HG03378 (cell line): ENCODE data around the gene DKK3.

ENCODE experiments used
- ATAC-seq: cut with Tn5 transposase; IDR thresholded peaks from one replicate; pipeline ENCODE4 v1.9.1; 2021; ENCODE audit warnings: mild to moderate bottlenecking, moderate library complexity; ENCODE audit not compliant: unreplicated experiment

Gene DKK3

DNA sequence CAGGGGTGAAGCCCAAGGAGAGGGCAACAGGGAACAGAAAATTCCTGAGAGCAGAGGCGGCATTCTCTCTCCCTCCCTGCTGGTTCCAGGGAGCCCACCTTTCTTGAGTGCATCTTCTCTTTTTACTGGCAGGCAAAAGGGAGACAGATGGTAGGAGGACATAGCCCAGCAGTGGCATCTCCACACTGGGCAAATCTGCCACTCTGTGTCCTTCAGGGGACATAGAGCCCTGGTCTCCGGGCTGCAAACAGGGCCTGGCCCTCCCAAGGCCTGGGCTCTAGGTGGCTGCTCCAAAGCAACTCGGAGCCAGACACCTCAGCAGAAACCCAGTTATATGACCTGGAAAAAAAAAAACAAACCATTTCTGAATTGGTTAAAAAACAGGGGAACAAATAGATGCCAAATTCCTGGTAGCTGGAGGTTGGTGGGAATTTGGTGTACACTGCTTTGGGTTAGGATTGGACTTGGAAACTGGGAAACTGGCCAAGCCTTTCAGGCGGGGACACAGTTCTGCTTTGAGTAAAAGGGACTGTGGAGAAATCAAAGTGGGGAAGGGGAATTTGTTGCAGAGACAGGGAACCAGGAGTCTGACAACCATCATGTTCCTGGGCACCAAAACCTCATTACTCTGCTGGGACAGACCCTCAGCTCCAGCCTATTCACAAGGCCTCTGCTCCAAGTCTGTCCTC lies 23.6 kb upstream of the DKK3 start:
- ATAC-seq = no peak

DNA sequence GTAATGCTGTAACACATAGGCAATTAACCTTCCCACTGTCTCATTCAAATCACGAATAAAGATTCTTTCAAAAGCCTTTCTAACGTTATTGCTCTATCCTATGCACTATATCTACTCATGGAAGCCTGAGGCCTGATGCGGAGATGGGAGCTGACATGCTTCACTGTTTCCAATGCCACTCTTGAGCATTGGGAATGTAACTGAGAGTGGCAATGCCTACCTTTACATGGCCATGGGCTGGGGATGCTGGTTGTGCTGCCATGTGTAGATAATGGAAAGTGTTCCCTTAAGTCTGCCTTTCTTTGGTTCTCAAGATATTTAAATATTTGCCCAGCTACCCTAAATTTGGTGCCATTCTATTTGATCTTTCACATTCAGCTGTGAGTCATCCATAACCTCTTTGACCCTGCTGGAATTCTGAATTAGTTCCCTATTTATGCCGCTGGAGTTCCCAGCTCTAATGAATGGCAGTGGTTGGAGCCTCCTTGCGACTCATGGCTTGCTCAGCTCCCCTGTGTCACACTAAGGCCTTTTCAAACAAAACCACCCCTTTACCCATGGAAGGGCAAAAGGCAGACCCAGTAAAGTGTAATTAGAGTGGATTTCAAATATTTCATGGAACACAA lies 21.4 kb upstream of the DKK3 start:
- no peak for ATAC-seq

DNA sequence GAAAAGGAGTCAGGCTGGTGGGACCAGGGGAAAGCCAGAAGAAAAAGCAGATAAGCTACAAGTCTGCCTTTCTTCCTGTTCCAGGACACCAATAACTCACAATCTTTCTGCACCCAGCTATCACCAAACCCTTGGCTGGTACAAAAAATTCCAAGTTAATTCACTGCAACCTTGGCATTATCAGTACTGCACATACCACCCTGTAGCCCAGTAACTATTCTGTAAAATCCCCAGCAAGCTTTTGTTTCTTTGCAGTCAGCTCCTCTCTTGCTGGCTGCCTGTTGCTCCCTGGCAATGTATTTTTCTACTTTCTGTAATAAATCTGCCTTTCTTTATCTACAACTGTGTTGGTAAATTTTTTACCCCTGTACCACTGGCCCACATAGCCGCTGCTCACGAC lies 20.7 kb upstream of the DKK3 start:
- ATAC-seq = no peak

DNA sequence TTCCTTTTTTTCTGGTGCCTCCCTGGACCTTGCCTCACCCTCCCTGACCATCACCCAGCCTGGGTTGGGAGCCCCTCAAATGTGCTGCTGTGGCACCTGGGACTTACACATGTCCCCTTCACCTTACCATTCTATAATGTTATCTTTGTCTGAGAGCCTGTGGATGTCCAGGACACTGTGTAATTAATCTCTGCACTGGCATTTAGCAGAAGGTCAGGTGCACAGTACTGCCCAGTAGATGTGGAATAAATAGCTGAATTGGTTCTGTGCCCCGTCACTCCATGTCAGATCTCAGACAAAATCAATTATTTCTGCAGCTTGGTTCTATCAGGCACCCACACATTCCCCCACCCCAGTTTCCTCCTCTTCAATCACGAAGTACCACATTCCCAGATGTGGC lies 19.9 kb upstream of the DKK3 start:
- no peak for ATAC-seq

DNA sequence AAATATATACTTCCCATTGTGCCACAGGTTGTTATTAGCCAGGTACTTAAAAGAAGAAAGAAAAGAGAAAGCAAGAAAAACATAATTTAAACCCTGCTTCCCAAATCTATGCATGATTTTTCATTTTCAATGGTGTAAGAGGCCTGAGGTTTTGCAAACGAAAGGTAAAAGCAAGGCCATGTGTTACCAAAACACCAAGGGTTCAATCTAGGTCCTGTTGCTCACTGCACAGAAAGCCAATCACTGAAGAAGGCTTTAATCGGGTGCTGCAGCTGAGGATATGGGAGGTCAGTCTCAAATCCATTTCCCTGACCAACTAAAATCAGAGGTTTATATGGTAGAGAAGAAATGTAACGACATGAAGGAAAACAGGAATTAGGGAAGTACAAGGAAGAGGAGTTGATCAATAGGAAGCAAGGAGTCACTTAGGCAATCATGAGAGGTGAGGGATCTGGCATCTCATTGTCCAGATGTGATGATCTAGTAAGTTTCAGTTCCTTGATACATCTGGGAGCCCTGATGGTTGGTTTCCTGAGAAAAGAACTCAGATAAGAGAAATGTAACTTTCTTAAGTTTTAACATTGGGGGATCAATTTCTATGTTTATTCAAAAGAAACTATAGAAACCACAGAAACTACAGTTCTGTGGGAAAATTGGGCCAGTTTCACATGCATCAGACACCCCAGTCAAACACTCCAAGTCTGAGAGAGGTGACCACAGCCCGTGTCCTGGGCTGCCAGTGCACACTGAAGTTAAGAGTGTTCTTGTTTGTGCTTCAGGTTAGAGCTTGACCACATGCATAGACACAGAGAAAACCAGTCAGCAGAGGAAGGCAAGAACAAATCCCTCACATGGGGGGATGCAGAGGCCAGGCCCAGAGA lies 18.1 kb upstream of the DKK3 start:
- ATAC-seq = no peak

DNA sequence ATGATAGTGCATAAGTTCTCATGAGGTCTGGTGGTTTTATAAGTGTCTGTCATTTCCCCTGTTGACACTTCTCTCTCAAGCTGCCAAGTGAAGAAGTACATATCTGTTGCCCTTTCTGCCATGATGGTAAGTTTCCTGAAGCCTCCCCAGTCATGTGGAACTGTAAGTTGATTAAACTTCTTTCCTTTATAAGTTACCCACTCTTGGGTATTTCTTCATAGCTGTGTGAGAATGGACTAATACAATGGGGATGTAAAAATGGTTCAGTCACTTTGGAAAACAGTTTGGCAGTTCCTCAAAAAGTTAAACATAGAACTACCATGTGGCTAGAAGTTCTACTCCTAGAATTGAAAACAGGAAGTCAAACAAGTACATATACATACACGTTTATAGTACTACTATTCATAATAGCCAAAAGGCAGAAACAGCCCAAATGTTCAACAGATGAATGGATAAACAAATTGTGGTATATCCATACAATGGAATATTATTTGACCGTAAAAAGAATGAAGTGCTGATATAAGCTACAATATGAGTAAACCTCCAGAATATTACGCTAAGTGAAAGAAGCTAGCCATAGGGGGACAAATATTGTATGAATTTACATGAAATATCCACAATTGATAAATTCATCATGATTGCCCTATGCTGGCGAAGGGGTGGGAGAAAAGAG lies 16.0 kb upstream of the DKK3 start:
- ATAC-seq = no peak

DNA sequence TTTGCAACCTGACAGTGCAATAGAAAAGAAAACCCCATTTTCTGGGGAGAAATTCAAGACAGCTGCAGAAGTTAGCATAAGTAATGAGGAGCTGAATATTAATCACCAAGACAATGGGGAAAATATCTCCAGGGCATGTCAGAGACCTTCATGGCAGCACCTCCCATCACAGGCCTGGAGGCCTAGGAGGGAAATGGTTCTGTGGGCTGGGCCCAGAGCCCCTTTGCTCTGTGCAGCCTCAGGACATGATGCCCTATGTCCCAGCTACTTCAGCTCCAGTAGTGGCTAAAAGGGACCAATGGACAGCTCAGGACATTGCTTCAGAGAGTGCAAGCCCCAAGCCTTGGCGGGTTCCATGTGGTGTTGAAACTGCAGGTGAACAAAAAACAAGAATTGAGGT lies 14.6 kb upstream of the DKK3 start:
- no peak for ATAC-seq

DNA sequence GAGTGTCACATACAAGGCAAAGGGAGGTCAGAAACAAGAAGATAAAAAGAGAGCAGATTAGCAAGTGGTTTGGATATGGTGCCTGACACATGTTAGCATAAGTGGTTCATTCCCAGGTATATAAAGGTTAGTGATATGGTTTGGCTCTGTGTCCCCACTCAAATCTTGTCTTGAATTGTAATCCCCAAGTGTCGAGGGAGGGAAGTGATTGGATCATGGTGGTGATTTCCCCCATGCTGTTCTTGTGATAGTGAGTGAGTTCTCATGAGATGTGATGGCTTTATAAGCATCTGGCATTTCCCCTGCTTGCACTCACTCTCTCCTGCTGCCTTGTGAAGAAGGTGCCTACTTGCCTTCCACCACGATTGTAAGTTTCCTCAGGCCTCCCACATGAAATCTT lies 12.1 kb upstream of the DKK3 start:
- ATAC-seq = no peak

DNA sequence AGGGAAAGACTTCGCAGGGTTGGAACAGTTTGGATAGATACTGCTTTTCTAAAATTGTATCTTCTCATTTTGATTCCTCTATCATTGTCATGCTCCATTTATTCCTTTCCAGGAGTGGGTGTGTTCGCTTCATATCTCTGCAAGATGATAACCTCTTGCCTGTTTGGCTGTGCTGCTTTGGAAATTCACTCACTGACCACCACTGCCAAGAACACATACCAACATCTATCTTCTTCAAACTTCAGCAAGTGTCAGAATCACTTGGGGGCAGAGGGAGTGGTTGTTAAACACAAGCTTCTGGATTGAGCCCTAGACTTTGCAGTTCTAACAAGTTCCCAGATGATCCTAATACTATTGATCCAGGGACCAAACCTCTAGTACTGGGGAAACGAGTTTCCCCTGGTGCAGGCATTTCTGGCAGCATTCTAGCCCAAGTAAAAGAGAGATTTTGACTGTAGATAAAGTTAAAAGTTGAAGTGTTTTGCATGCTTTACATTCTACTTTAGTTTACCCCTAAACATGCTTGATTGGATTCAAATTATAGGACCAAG lies 11.5 kb upstream of the DKK3 start:
- no peak for ATAC-seq

DNA sequence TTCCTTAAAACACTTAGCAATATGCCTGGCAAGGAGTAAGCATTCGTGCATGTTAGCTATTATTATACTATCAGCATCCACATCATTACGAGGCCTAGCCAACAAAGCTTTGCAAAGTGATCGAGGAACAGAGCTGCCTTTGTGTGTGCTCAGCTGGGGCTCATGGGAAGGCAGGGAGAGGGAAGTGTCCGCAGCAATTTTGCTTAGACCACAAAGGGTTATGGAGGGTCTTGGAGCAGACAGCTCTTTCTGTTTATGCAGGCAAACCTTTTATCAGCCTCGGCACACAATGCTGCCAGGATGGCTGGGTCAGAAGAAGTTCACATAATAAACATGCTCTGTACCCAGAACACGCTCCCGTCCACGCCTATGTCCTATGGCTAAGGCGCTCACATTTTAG lies 10.9 kb upstream of the DKK3 start:
- ATAC-seq = no peak

DNA sequence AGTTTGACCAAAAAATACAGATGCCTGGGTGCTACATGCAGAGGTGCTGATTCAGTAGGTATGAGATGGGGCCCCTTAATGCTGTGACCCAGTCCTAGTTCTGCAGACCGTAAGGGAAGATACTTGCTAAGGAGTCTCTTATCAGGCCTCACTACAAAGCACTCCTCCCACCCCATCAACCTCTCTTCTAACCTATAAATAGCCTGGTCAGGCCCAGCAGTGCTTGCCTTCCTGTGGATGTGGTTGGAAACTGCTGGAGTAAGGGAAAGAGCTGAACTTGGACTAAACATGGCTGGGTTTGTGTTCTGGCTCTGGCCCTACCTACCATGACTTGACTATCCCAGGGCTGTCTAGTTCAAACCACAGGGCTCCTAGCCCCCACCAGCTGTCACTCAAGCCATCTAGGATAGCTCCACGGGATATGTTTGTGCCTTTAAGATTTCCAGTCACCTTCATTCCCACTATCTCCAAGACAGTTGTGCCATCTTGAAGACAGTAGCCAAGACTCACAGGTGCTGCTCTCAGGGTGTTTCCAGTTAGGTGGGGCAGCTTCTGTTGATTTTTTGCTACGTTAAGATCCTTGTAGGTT lies 9.5 kb upstream of the DKK3 start:
- ATAC-seq = no peak

DNA sequence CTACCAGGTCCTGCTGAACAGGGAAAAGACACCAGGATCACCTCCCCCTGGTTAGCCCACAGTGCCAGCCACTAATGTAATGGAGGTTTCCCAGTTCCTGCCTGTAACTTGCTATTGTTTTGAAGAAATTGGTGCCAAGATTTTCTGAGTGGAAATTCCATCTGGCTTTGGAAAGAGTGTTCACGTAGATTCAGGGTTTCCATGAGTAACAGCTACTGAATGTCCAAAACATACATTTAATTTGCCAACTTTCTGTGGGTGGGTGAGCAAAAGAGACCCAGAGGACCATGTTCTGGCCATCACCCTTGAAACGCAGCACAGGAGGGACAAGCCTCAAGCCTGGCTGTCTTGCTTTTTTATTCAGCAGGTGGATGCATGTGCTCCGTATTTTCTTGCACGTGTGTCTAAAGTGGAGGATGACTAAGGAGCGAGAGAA lies 8.8 kb upstream of the DKK3 start:
- no peak for ATAC-seq

DNA sequence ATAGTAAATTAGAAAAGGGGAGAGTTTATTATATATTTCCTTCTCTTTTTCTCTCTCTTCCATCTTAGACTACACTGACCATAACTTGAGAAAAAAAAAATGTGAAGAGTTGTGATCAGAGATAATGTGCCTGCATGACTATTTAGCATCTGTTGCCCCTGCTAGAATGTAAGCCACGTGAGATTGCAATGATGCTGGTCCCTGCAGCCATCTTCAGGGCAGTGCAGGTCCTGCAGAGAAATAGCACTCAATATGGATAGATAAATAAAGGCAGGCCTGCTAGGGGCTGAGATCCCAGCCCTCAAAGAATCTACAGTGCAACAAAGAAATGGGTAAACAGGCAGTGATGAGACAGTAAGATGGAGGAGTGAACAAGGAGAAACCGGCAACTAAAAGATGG lies 7.8 kb upstream of the DKK3 start:
- no peak for ATAC-seq

DNA sequence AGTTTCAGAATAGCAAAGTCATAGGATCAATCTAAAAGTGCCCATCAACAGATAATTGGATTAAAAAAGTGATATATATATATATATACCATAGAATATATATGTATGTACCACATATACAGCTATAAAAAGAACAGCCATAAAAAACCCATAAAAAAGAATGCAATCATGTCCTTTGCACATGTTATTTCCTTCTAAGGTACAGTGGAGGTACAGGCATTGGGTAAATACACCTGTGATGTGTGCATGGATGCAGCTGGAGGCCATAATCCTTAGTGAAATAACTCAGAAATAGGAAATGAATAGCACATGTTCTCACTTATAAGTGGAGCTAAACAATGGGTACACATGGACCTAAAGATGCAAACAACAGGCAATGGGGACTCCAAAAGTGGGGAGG lies 7.1 kb upstream of the DKK3 start:
- no peak for ATAC-seq

DNA sequence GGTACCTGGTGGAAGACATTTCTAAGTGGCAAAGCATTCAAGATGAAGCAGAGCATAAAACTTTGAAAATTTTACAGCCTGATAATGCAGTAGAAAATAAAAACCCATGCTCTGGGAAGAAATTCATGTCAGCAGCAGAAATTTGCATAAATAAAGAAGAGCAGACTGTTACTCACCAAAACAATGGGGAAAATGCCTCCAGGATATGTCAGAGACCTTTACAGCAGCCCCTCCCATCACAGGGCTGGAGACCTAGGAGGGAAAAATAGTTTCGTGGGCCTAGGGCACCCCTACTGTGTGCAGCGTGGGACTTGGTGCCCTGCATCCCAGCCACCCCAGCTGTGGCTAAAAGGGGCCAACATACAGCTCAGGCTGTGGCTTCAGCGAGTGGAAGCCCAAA lies 5.4 kb upstream of the DKK3 start:
- no peak for ATAC-seq

DNA sequence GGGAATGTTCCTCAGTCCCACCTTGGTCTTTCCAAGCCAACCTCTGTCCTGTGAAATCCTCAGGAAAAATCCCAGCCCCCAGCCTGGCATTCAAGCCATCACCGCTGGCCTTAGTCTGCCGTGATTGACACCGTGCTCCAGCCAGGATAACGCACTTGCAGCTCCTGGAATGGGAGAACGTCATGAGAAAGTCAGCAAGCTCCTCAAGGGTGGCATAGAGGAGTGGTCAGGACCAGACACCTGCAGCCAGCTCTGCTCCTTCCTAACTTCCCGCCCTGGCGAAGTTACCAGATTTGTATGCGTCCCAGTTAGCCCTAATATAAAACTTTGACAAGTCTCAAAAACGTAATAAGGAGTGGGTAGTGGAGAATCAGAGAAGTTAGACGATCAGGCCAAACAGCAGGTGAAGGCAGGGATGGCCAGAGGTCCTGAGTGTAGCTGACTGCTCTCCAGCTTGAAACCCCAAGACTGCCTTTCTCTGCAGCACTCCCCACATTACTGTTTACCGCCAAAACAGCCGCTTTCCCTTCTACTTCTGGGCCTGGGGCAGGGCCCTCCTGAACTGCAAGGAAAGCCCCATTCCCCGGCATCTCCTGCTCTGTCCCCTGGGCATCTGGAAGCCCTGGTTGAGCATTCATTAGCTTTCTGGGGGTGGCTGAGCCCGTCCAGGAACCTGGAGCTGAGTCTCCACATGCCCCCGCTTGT lies 1.3 kb upstream of the DKK3 start:
- no peak for ATAC-seq

DNA sequence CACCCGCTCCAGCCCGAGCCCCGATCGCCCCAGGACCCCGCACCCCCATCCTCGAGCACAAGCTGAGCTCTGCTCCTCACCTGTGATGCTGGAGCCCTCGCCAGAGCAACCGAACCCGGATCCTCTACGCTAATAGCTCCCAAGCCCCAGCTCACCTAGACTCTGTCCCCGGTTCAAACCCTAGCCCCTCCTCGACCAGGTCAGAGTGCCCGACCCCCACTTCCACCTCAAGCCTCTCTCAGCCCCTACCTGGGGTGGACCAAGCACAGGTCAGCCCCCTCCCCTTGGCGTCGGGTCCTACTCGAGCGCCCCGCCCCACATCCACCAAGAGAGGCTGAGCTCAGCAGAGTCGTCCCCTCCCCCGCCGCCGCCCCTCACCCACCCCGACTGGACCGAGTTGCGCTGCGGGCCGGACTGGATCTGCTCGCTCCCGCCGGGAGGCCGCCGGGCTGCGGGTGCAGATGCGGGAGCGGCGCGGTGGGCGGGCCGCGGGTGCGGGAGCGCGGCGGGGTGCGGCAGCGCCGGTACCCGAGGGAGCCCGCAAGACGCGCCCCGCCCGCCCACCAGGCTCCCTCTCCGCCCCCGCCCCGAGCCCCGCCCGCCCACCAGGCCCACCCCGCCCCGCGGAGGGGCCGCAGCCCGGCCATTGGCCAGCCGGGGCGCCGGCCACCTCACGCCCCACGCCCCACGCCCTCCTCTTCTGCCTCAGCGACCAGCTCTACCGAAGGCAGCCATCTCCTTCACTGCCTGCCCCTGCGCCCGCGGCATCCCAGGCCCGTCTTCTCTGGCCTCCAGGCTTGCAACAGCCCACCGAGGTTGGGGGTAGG lies 577 bp upstream of the DKK3 start:
- no peak for ATAC-seq

DNA sequence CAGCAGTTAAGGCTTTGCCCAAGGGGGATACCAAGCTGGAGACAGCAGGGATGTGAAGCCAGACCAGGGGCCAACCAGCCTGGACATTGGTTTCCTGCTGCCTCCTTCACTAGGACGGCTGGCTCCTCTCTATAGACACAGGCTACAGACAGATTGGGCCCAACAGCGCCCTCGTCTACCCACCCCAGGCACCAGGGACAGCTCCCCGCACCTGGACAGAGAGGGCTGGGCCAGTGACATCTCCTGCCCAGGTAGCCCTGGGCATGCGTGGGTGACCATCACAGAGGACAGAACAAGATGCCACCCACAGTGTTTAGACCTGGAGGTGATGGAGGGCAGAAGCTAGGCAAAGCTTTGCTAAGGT lies 1.2 kb downstream of the DKK3 start:
- ATAC-seq = no peak

DNA sequence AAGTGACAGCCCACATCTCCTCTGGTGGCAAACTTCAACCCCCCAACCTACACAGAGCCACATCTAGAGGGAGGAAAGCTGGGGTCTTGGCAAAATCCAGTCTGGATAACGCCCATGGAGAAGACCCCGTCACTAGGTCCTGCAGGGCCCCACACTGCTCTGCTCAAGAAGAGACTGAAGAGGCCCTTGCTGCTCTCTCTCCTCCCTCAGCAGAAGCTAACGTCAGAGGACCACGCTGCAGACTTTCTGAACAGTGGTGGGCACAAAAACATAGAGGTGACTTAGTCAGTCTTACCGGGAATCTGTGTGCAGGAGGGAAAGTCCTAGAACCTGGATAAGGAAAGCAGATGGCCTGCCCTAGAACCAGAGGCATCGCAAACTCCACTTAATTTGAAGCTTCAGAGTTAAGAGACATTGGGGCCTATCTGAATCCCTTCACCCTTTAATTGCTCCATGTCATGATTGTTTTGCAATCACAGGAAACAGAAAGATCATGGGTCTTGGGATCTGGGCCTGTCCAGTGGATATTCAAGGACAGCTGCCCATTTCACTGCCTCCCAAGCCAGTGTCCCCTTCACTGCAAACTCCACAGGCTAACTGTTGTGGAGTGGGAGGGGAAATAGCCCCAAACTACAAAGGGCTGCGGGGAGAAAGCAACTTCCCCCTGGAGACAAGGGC lies 1.7 kb downstream of the DKK3 start:
- ATAC-seq = no peak
